Stimulated activated CD4-positive, alpha-beta T cell treated with anti-CD3 and anti-CD28 coated beads, Interleukin-12 subunit alpha, Interleukin-12 subunit beta, amount 100 ng/mL, for 4 hours (primary cell): ENCODE data around the gene PRKG1.
"Not testable (repeated sequence)": the region's sequence is repeated elsewhere in the genome, so short reads cannot be mapped to it uniquely, and the experiment has no call there.

Experiments
- DNase-seq: peaks from one replicate; pipeline ENCODE4 v3.0.0-alpha.2; 2020

The PRKG1 gene

DNA sequence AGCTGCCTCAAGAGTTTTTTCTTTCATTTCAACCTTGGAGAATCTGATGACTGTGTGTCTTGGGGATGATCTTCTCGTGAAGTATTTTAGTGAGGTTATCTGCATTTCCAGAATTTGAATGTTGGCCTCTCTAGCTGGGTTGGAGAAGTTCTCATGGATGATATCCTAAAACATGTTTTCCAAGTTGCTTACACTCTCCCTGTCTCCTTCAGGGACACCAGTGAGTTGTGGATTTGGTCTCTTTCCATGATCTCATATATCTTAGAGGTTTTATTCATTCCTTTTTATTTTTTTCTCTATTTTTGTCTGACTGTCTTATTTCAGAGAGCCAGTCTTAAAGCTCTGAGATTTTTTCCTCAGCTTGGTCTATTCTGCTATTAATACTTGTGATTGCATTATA lies 907.4 kb downstream of the PRKG1 start:
- DNase-seq: no peak

GRCh38 chr10:51983481-51983880 lies 909.2 kb downstream of the PRKG1 start:
- DNase-seq: no peak

DNA sequence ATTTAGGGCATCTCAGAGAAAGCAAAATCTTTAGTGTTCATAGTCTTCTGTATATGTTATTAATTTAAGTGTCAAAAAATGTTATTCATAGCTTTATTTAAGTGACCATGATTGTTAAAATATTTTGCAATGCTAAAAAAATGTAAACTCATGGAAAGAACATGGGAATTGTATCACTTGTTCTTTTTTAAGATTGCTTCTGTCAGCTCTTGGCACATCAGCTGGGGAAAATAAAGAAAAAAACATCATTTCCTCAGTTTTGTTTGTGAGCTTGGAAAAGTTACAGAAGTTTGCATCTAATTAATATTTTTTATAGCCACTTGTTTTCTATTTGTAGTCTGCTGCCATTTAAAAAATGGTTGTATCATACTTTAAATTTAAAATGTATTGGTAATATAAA lies 911.0 kb downstream of the PRKG1 start:
- DNase-seq: no peak

DNA sequence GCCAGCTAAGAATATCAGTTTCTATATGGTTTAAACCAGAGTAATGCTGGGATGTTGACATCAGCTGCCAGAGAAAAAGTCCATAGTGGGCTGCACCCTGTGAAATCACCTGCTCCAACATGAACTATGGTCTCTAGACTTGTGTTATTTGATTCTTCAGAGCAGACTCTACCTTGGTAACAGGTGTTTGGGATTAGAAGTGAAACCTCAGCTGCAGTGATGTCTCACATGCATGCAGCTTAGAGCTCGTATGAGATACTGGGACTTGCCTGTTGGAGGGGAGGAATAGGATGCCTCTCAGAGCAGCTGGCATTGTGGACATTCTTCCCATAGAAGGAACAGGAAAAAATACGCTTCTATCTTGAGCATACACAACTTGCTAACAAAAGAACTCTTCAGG lies 912.2 kb downstream of the PRKG1 start:
- no peak for DNase-seq

GRCh38 chr10:51993475-51993874 lies 919.2 kb downstream of the PRKG1 start:
- DNase-seq: no peak

GRCh38 chr10:51999096-51999495 lies 924.8 kb downstream of the PRKG1 start:
- no peak for DNase-seq

DNA sequence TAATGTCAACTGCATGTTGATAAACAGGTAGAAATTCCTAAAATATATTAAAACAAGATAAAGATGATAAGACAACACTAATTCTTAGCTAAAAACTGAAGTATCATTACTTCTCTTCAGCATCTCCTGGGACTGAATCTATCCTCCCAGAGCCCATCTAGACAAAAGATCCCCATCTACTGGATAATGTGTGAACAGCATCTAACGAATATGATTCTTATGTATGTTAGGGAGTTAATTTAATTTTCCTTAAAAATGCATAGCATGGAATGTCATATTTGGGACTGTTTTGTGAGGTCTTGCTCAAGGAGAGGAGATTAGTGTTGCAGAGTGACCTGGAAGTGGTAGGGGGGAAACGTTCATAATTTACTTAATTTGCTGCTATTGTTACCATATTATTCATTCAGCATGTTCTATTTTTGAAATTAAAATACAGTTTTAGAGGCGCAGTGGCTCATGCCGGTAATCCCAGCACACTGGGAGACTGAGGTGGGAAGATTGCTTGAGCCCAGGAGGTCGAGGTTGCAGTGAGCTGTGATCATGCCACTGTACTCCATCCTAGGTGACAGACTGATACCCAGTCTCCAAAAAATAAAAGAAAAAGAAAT lies 930.2 kb downstream of the PRKG1 start:
- DNase-seq: no peak

DNA sequence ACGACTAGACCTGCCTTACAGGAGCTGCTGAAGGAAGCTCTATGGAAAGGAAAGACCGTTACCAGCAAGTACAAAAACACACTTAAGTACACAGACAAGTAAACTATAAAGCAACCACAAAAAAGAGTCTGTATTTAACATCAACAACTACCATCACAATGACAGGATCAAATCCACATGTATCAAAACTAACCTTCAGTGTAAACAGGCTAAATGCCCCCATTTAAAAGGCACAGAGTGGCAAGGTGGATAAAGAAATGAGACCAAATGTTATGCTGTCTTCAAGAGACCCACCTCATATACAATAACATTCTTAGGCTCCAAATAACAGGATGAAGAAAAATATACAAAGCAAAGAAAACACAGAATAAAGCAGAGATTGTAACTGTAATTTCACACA lies 932.8 kb downstream of the PRKG1 start:
- DNase-seq: no peak

DNA sequence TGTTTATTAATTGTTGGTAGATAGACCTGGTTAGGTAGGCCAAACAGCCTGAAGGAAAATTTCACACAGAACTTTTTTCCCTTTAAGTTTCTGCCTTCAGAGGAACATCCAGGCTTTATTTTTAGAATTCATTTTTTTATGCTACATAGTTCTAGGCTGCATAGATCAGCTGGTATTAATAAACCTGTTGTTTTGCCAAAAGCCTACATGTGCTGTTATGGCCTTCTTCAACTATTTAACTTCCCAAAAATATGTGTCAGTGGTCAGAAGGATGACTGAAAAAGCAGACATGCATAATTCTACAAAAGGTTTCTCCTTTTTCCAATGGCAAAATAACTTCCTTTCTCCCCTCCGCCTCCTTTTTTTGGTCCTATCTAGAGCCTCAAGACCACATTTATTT lies 936.8 kb downstream of the PRKG1 start:
- no peak for DNase-seq

DNA sequence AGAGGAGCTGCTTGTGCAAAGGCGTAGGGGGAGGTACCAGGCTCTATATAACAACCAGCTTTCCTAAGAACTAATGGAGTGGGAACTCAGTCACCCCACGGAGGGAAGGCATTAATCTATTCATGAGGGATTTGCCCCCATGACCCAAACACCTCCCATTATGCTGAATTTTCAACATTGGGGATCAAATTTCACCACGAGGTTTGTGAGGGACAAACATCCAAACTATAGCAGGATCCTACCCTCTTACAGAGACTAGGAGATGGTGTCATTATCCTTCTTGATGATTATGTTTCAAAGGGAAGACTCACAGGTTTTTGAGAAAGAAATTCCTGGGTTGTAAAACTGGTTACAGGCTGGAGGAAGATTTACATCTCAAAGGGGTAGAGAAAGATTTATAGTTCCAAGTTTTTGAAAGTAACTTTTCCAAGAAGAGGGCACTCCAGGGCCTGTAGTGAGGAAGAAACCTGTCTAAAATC lies 944.8 kb downstream of the PRKG1 start:
- DNase-seq: no peak

- no peak for DNase-seq
Measured at GRCh38 chr10:52019656-52020055, 945.4 kb downstream of the PRKG1 start.

- DNase-seq: no peak
Measured at GRCh38 chr10:52020173-52020572, 945.9 kb downstream of the PRKG1 start.

DNA sequence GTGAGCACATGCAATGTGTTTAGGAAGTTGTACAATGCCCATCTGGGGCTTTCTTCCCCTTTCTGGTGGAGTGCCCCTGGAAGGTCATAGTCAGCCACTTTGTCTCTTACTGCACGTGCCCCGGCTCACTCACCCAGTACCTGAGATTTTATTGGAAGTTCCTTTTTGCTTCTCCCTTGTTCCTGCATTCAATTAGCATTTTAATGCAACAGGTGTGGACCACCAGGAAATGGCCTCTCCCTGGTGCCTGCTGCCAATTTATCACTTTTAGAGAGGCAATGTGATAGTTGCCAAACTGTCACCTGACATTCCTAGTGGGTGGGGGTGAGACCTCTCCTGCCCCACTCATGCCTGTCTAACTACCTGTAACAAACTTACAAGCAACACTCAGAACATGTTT lies 946.4 kb downstream of the PRKG1 start:
- DNase-seq: no peak

- DNase-seq: no peak
Measured at GRCh38 chr10:52027055-52027705, 952.9 kb downstream of the PRKG1 start.

DNA sequence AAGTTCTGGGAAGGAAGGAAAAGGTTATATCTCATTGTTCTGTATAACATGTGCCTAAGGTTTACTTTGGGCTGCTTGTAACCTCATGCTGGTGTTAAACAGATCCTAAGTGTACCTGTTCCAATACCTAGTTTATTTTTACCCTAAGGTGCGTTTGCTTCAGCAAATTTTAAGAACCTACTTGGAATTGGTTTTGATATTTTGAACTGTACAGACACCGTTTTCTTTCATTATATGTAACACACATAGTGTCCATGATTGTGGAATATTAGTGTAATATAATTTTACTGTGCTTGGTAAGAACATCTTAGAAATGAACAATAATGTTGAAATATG lies 954.2 kb downstream of the PRKG1 start:
- no peak for DNase-seq

DNA sequence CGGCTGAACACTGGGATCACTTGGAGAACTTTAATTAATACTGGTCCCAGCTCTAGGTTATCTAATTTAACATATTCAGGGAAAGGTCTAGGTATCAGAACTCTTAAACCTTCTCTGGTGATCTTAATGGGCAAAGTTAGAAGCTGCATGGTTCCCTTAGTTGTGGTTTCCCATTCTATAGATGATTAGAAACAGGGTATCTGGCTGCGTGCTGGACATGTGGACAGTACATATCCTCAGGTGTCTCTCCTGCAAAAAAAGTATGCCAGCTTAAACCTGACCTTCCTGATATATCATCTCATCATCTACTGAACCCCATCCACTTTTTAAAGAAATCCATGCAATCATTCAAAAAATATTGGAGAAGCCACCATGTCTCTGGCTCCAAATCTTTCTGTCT lies 955.3 kb downstream of the PRKG1 start:
- no peak for DNase-seq

DNA sequence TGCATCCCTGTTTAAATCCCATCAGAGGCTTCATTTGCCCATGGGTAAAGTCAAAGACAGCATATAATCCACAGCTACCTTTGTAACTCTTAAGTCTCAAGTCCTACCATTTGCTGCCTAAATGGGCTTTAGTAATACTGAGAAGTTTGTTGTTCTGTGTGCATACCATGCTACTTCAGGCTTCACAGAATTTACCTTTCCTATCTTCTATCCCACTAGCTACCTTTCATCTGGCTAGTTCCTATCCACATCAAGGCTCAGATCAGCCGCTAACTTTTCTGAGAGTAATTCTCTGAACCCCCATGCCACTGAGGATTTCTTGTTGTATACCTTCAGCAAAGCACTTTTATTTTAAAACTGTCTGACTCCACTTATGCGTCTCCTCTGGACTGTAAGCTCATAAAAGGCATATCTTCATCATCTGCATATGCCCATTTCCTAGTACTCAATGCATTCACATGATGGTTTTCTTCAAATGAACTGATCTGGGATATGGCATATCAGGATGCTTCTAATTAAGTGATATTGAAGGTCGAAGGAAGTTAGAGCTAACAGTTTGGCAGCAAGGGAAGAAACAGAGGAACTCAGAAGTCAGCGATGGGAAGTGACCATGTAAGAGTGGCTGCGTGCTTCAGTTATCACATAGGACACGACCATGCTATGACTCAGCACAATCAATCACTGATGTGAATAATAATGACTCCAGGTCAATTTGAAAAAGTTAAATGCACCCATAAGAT lies 955.9 kb downstream of the PRKG1 start:
- no peak for DNase-seq

GRCh38 chr10:52030975-52031374 lies 956.7 kb downstream of the PRKG1 start:
- DNase-seq: no peak

- no peak for DNase-seq
Measured at GRCh38 chr10:52031771-52032170, 957.5 kb downstream of the PRKG1 start.

GRCh38 chr10:52032681-52033629 lies 958.7 kb downstream of the PRKG1 start:
- DNase-seq: no peak

DNA sequence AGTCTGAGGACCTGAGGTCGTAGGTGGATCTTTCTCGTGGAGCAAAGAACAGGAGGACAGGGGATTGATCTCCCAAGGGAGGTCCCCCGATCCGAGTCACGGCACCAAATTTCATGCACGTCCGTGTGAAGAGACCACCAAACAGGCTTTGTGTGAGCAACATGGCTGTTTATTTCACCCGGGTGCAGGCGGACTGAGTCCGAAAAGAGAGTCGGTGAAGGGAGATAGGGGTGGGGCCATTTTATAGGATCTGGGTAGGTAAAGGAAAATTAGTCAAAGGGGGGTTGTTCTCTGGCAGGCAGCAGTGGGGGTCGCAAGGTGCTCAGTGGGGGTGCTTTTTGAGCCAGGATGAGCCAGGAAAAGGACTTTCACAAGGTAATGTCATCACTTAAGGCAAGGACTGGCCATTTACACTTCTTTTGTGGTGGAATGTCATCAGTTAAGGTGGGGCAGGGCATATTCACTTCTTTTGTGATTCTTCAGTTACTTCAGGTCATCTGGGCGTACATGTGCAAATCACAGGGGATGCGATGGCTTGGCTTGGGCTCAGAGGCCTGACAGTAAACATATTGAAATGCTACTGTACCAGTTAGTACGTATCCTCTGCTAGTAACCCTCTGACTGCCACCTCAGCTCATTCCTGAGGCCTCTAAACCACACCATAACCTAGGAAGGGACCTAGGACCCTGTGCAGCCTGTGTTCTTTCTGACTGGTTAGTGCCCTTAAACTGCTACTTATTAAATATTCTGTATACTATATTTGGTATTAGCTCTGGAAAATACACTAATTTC lies 964.9 kb downstream of the PRKG1 start:
- DNase-seq: not testable (repeated sequence)

- no peak for DNase-seq
Measured at GRCh38 chr10:52040486-52040885, 966.2 kb downstream of the PRKG1 start.
